ENCODE data around the gene NEDD4L.

The NEDD4L gene

GRCh38 chr18:58334061-58334460 is 290.0 kb downstream of the NEDD4L start:
- DNase-seq, result no peak

- no peak for DNase-seq
Observed at GRCh38 chr18:58335223-58335622, 291.2 kb downstream of the NEDD4L start.

GRCh38 chr18:58335821-58336220 is 291.8 kb downstream of the NEDD4L start:
- DNase-seq, result no peak

GRCh38 chr18:58336605-58337004 is 292.6 kb downstream of the NEDD4L start:
- no peak for DNase-seq

GRCh38 chr18:58337285-58337684 is 293.3 kb downstream of the NEDD4L start:
- DNase-seq, result no peak

GRCh38 chr18:58337686-58338085 is 293.7 kb downstream of the NEDD4L start:
- no peak for DNase-seq

GRCh38 chr18:58338141-58338540 is 294.1 kb downstream of the NEDD4L start:
- no peak for DNase-seq

GRCh38 chr18:58338961-58339592 is 295.1 kb downstream of the NEDD4L start:
- DNase-seq, result no peak

GRCh38 chr18:58339890-58340289 is 295.9 kb downstream of the NEDD4L start:
- no peak for DNase-seq

- no peak for DNase-seq
Observed at GRCh38 chr18:58341916-58342315, 297.9 kb downstream of the NEDD4L start.

GRCh38 chr18:58344080-58344670 is 300.1 kb downstream of the NEDD4L start:
- DNase-seq, result no peak

GRCh38 chr18:58344861-58345463 is 300.9 kb downstream of the NEDD4L start:
- no peak for DNase-seq

GRCh38 chr18:58345875-58346274 is 301.8 kb downstream of the NEDD4L start:
- DNase-seq, result no peak

- no peak for DNase-seq
Observed at GRCh38 chr18:58347135-58347534, 303.1 kb downstream of the NEDD4L start.

GRCh38 chr18:58348517-58348916 is 304.5 kb downstream of the NEDD4L start:
- DNase-seq, result no peak

- DNase-seq, result no peak
Observed at GRCh38 chr18:58348951-58349350, 304.9 kb downstream of the NEDD4L start.

GRCh38 chr18:58349650-58350049 is 305.6 kb downstream of the NEDD4L start:
- DNase-seq, result no peak

- no peak for DNase-seq
Observed at GRCh38 chr18:58350526-58350925, 306.5 kb downstream of the NEDD4L start.

- no peak for DNase-seq
Observed at GRCh38 chr18:58351776-58352175, 307.8 kb downstream of the NEDD4L start.

GRCh38 chr18:58353581-58353980 is 309.6 kb downstream of the NEDD4L start:
- no peak for DNase-seq

GRCh38 chr18:58354051-58354450 is 310.0 kb downstream of the NEDD4L start:
- DNase-seq, result no peak

- DNase-seq, result no peak
Observed at GRCh38 chr18:58354791-58355190, 310.8 kb downstream of the NEDD4L start.

- no peak for DNase-seq
Observed at GRCh38 chr18:58355243-58355642, 311.2 kb downstream of the NEDD4L start.

GRCh38 chr18:58359218-58359617 is 315.2 kb downstream of the NEDD4L start:
- DNase-seq, result no peak

- DNase-seq, result no peak
Observed at GRCh38 chr18:58359620-58360019, 315.6 kb downstream of the NEDD4L start.

Measured in hematopoietic multipotent progenitor cell treated with erythropoietin and hydrocortisone succinate and interleukin-3 and kit ligand, for 8 days (in vitro differentiated cells).